ENCODE data around the gene FMNL2. TPM values are rescaled to one million over a fixed set of nuclear protein-coding genes. Genes with fewer than 3 reads are reported as not detected.

Gene FMNL2
- total and polyA plus RNA-seq, 5 donors: 7.2 to 10.8 (median 9.4) TPM

DNA sequence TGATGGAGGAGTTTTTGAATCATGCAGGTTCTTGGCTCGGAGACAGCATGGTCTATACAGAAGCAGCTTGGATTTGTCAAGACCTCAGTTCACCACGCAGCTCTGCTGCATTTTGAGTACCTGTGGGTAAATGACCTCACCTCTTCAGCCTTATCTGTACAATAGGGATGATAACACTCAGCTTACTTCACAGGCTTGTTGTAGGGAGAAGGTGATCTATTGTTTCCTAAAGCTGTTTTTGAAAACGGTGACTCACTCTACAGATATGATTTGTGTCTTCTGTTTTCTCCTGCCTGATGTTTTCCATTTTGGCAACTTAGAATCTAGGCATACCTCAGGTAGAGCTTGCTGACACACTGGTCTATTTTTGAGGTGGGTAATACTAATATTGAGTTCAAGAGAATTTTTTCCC lies 80.3 kb downstream of the FMNL2 start:
- WGBS: 59% methylated on average over 3 of the region's 3 CpGs
- Histone ChIP-seq H3K9me3 (ENCODE audit: control insufficient read depth, low read length) (no peaks in the 10 kb centered on the region), H3K4me3 (ENCODE audit: low read length) (no peak overlapping the region), H3K27me3 (ENCODE audit: control insufficient read depth, insufficient read depth) (no peaks in the 10 kb centered on the region), H3K4me1 (ENCODE audit: control insufficient read depth, insufficient read depth, low read length) (peaks cover 4% of the 10 kb centered on the region), H3K27ac (ENCODE audit: low read length) (no peak overlapping the region)
- peak in 1 of 2 donors; percentile 54 for ATAC-seq
- DNase-seq: no peak
- intact Hi-C loops (cut with DNase I): no loop called here

- Histone ChIP-seq H3K4me1 (ENCODE audit: control insufficient read depth, insufficient read depth, low read length) (peaks cover 4% of the 10 kb centered on the region), H3K4me3 (ENCODE audit: low read length) (no peak overlapping the region), H3K27me3 (ENCODE audit: control insufficient read depth, insufficient read depth) (no peaks in the 10 kb centered on the region), H3K9me3 (ENCODE audit: control insufficient read depth, low read length) (no peaks in the 10 kb centered on the region), H3K27ac (ENCODE audit: low read length) (no peak overlapping the region)
- no peak for DNase-seq
- WGBS: 76% methylated on average over 3 of the region's 3 CpGs
- no peak for ATAC-seq
- intact Hi-C loops (cut with DNase I): no loop called here
These were observed 80.8 kb downstream of the FMNL2 start for GRCh38 chr2:152415796-152416195.

DNA sequence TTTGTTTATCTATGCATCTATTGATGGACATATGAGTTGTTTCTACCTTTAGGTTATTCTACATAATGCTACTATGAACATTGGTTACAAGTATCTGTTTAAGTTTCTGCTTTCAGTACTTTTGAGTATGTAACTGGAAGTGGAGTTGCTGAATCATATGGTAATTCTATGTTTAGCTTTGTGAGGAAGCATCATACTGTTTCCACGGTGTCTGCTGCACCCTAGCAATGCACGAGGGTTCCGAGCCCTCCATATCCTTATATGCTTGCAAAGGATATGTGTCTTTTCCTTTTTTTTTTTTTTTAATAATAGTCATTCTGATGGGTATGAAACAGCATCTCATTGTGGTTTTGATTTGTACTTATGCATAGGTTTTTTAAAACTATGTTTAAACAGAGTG lies 83.7 kb downstream of the FMNL2 start:
- Histone ChIP-seq H3K27me3 (ENCODE audit: control insufficient read depth, insufficient read depth) (no peaks in the 10 kb centered on the region), H3K27ac (ENCODE audit: low read length) (no peak overlapping the region), H3K4me3 (ENCODE audit: low read length) (no peak overlapping the region), H3K9me3 (ENCODE audit: control insufficient read depth, low read length) (no peaks in the 10 kb centered on the region), H3K4me1 (ENCODE audit: control insufficient read depth, insufficient read depth, low read length) (peaks cover 8% of the 10 kb centered on the region)
- 57% methylated on average over 3 of the region's 3 CpGs for WGBS
- DNase-seq (peak in 1 of 3 donors; percentile 34), ATAC-seq (no peak)
- intact Hi-C loops (cut with DNase I): no loop called here

GRCh38 chr2:152419944-152420343 lies 85.0 kb downstream of the FMNL2 start:
- ATAC-seq (no peak), DNase-seq (no peak)
- no peak overlapping the region for H3K4me3 ChIP-seq (ENCODE audit: low read length)
- H3K9me3 ChIP-seq (ENCODE audit: control insufficient read depth, low read length): no peaks in the 10 kb centered on the region
- peaks cover 8% of the 10 kb centered on the region for H3K4me1 ChIP-seq (ENCODE audit: control insufficient read depth, insufficient read depth, low read length)
- H3K27me3 ChIP-seq (ENCODE audit: control insufficient read depth, insufficient read depth): no peaks in the 10 kb centered on the region
- H3K27ac ChIP-seq (ENCODE audit: low read length): no peak overlapping the region
- intact Hi-C loops (cut with DNase I): no loop called here
- WGBS: 90% methylated on average over 2 of the region's 2 CpGs

DNA sequence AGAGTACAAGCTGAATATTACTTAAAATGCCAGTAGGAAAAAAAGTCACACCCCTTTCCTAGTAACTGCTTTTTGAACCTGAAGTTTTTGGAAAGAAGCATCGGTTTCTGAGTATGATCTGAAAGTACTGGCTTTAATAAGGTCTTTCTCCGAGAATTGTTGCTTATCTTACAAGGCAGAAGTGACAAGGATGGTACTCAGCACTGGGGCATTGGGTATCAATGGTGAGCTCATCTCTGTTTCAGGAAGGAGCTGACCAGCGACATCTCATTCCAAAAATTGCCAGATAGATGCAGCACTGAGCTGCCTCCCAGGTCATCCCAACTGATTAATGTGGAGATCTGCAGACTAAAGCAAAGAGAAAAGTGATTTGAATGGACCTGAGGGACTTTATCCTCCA lies 85.4 kb downstream of the FMNL2 start:
- 75% methylated on average over 3 of the region's 3 CpGs for WGBS
- no peak for ATAC-seq
- Histone ChIP-seq H3K27me3 (ENCODE audit: control insufficient read depth, insufficient read depth) (no peaks in the 10 kb centered on the region), H3K4me3 (ENCODE audit: low read length) (no peak overlapping the region), H3K9me3 (ENCODE audit: control insufficient read depth, low read length) (no peaks in the 10 kb centered on the region), H3K4me1 (ENCODE audit: control insufficient read depth, insufficient read depth, low read length) (peaks cover 8% of the 10 kb centered on the region), H3K27ac (ENCODE audit: low read length) (no peak overlapping the region)
- DNase-seq: no peak
- intact Hi-C loops (cut with DNase I): no loop called here

- Histone ChIP-seq H3K4me1 (ENCODE audit: control insufficient read depth, insufficient read depth, low read length) (peaks cover 6% of the 10 kb centered on the region), H3K27me3 (ENCODE audit: control insufficient read depth, insufficient read depth) (no peaks in the 10 kb centered on the region), H3K9me3 (ENCODE audit: control insufficient read depth, low read length) (no peaks in the 10 kb centered on the region), H3K4me3 (ENCODE audit: low read length) (no peak overlapping the region), H3K27ac (ENCODE audit: low read length) (no peak overlapping the region)
- intact Hi-C loops (cut with DNase I): no loop called here
- DNase-seq: peak in 1 of 3 donors; percentile 36
- ATAC-seq: peak in 1 of 2 donors; percentile 10
- 93% methylated on average over 7 of the region's 7 CpGs for WGBS
These were observed 86.0 kb downstream of the FMNL2 start for GRCh38 chr2:152420936-152421335.

- H3K4me1 ChIP-seq (ENCODE audit: control insufficient read depth, insufficient read depth, low read length): peaks cover 3% of the 10 kb centered on the region
- H3K27ac ChIP-seq (ENCODE audit: low read length): peak overlapping the region; percentile 70
- no peak overlapping the region for H3K4me3 ChIP-seq (ENCODE audit: low read length)
- WGBS: 49% methylated on average over 8 of the region's 8 CpGs
- H3K9me3 ChIP-seq (ENCODE audit: control insufficient read depth, low read length): no peaks in the 10 kb centered on the region
- intact Hi-C loops (cut with DNase I): no loop called here
- no peak for DNase-seq
- H3K27me3 ChIP-seq (ENCODE audit: control insufficient read depth, insufficient read depth): no peaks in the 10 kb centered on the region
- ATAC-seq: peak; percentile 95 to 97
These were observed 86.8 kb downstream of the FMNL2 start for GRCh38 chr2:152421521-152422370.

DNA sequence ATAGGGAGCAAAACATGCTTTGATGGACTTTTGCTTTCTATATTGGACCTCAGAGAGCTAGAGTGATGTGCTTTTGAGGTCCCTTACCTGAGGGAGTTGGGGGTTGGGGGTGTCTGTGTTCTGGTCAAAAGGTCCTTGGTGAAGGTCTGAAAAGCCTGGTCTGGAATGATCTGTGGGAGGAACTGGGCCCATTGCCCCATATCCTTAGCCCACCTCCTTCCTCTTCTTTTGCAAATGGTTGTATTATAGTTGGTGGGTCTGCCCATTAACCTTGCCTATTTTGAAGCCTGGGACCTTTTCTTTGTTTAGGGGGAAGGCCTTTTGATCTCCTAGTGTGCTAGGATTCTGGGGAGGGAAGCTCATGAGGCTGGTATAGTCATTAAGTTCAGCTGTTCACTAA lies 88.7 kb downstream of the FMNL2 start:
- Histone ChIP-seq H3K27ac (ENCODE audit: low read length) (no peak overlapping the region), H3K27me3 (ENCODE audit: control insufficient read depth, insufficient read depth) (no peaks in the 10 kb centered on the region), H3K9me3 (ENCODE audit: control insufficient read depth, low read length) (no peaks in the 10 kb centered on the region), H3K4me1 (ENCODE audit: control insufficient read depth, insufficient read depth, low read length) (peaks cover 3% of the 10 kb centered on the region), H3K4me3 (ENCODE audit: low read length) (no peak overlapping the region)
- no peak for DNase-seq
- intact Hi-C loops (cut with DNase I): no loop called here
- ATAC-seq: no peak

DNA sequence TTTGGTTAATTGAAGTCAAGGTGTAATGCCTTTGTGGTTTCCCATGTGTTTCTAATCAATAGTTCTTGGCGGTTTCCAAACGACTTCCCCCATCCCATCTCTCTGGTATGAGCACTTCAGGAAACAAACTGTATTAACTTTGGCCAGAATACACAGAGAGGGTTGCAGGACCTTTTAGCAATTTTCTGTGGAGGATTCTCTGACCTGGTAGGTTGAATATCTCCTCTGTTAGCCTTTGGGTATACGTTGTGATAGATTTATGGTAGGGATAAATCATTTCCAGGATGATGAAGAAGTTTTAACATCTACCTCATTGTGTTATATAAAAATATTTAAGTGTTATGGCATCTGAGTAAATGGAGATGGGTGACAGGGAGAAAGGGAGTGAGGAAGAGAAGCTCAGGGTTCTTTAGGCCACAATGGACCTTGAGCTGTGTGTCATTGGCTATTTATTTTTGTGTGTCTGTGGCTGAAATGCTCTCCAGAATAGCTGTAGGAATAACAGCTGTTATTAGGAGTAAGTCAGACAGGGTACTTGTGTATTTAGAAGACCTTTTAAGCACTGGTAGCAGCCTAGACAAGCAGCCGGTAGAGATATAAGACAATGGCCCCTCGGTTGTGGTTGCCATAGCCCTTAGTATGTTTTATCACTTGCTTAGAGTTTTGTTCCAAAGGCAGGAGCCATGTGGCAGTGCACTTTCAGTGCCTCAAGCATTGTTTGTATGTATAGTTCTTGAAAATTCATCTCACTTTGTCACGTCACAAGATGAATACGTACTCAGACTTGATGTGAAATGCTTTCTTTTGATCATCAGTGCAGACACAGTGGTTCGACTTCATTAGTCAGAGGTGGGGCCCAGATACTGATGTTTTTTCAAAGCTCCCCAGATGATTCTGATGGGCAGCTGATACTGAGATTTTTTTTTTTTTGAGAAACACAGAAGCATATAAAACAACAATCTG lies 91.1 kb downstream of the FMNL2 start:
- no peak overlapping the region for H3K27ac ChIP-seq (ENCODE audit: low read length)
- peaks cover 3% of the 10 kb centered on the region for H3K4me1 ChIP-seq (ENCODE audit: control insufficient read depth, insufficient read depth, low read length)
- no peak overlapping the region for H3K4me3 ChIP-seq (ENCODE audit: low read length)
- no peaks in the 10 kb centered on the region for H3K27me3 ChIP-seq (ENCODE audit: control insufficient read depth, insufficient read depth)
- ATAC-seq (no peak), DNase-seq (no peak)
- intact Hi-C loops (cut with DNase I): no loop called here
- no peaks in the 10 kb centered on the region for H3K9me3 ChIP-seq (ENCODE audit: control insufficient read depth, low read length)
- 87% methylated on average over 8 of the region's 8 CpGs for WGBS

GRCh38 chr2:152426801-152427200 lies 91.8 kb downstream of the FMNL2 start:
- Histone ChIP-seq H3K4me3 (ENCODE audit: low read length) (no peak overlapping the region), H3K4me1 (ENCODE audit: control insufficient read depth, insufficient read depth, low read length) (peaks cover 5% of the 10 kb centered on the region), H3K9me3 (ENCODE audit: control insufficient read depth, low read length) (no peaks in the 10 kb centered on the region), H3K27me3 (ENCODE audit: control insufficient read depth, insufficient read depth) (no peaks in the 10 kb centered on the region), H3K27ac (ENCODE audit: low read length) (no peak overlapping the region)
- intact Hi-C loops (cut with DNase I): no loop called here
- no peak for ATAC-seq
- 80% methylated on average over 4 of the region's 4 CpGs for WGBS
- DNase-seq: no peak

GRCh38 chr2:152427902-152428301 lies 92.9 kb downstream of the FMNL2 start:
- WGBS: 70% methylated on average over 1 of the region's 1 CpG
- H3K9me3 ChIP-seq (ENCODE audit: control insufficient read depth, low read length): no peaks in the 10 kb centered on the region
- no peaks in the 10 kb centered on the region for H3K27me3 ChIP-seq (ENCODE audit: control insufficient read depth, insufficient read depth)
- ATAC-seq (no peak), DNase-seq (no peak)
- H3K4me1 ChIP-seq (ENCODE audit: control insufficient read depth, insufficient read depth, low read length): peaks cover 7% of the 10 kb centered on the region
- H3K27ac ChIP-seq (ENCODE audit: low read length): no peak overlapping the region
- intact Hi-C loops (cut with DNase I): no loop called here
- H3K4me3 ChIP-seq (ENCODE audit: low read length): no peak overlapping the region

Measured in right cardiac atrium (tissue), 5 donors.